Activated T-helper 2 cell treated with anti-CD3 and anti-CD28 coated beads, Interferon-gamma antibody, Interleukin-2, Interleukin-4, amounts not matched to agents 10 μg/mL and 5 μg/mL and 100 μg/mL, durations not matched to agents 14 hours and 24 hours and 36 hours (primary cell): Measurements from ENCODE around the gene LPP. TPM values are rescaled to one million over a fixed set of nuclear protein-coding genes. Genes with fewer than 3 reads are reported as not detected.

Experiments used
- DNase-seq: peaks from one replicate; pipeline ENCODE4 v3.0.0; 2021; ENCODE audit warnings: low spot score
- H3K27ac Mint-ChIP-seq: one replicate; pipeline ENCODE4 v1.8.0; 2021; ENCODE audit warnings: mixed read lengths
- H3K27me3 Mint-ChIP-seq: one replicate; pipeline ENCODE4 v1.8.0; 2021; ENCODE audit warnings: low read depth, mixed read lengths
- H3K36me3 Mint-ChIP-seq: one replicate; pipeline ENCODE4 v1.8.0; 2021; ENCODE audit warnings: low read depth, mixed read lengths
- H3K4me1 Mint-ChIP-seq: one replicate; pipeline ENCODE4 v1.8.0; 2021; ENCODE audit warnings: low read depth, mixed read lengths
- H3K4me3 Mint-ChIP-seq: one replicate; pipeline ENCODE4 v1.8.0; 2021; ENCODE audit warnings: low read depth, mild to moderate bottlenecking, moderate library complexity, mixed read lengths
- H3K9me3 Mint-ChIP-seq: one replicate; pipeline ENCODE4 v1.8.0; 2021; ENCODE audit warnings: mixed read lengths
- intact Hi-C: fragments of 100-400 bp; cut with micrococcal nuclease; formaldehyde crosslinking; loops from one replicate; pipeline ENCODE4 v1.15.1; 2023
- total RNA-seq: library from RNA; stranded (reverse); gene quantifications from 2 replicates; pipeline ENCODE4 v1.2.3, GENCODE V29; 2022

LPP gene
- total RNA-seq, 1 donor from 2014 or later = 54.5 TPM

DNA sequence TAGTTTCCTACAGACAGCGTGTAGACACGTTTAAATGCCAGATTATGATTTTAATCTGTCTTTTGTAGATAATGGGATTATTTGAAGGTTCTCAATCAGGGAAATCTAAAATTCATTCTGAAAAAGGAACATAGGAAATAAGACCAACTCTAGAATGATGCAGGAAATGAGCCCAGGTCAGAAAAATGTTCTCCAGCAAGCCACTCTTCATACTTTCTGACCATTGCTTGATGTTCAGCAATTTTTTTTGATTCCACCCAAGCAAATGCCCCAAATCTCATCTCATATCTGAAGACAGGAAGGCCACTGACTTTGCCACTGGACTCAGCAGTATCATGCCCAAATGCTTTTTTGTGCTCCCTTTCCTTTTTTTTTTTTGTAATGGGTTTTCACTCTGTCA lies 373.4 kb downstream of the LPP start:
- peaks cover 18% of the 10 kb centered on the region for H3K36me3 Mint-ChIP-seq
- no peak overlapping the region for H3K27ac Mint-ChIP-seq
- intact Hi-C loops = no loop called here
- H3K4me1 Mint-ChIP-seq = peaks cover 3% of the 10 kb centered on the region
- H3K4me3 Mint-ChIP-seq = no peak overlapping the region
- DNase-seq = no peak
- H3K9me3 Mint-ChIP-seq = no peaks in the 10 kb centered on the region
- H3K27me3 Mint-ChIP-seq = no peaks in the 10 kb centered on the region

DNA sequence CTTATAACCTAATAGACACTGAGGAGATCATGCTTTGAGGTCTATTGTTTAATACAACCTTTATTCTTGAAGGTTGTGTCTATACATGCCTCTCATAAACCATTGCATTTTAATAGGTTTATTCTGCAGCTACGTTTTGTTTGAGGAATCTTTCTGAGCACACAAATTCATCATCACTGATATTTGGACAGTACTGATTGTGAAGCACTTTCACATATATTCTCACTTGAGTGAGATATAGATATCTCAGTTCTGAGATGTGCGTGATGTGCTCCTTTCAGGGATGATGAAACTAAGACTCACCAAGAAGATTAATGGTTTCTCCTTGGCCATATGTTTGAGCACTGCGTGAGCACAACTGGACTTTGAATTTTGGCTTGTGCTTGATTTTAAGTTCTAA lies 374.4 kb downstream of the LPP start:
- no peak overlapping the region for H3K4me3 Mint-ChIP-seq
- no peaks in the 10 kb centered on the region for H3K9me3 Mint-ChIP-seq
- no peak overlapping the region for H3K27ac Mint-ChIP-seq
- peaks cover 18% of the 10 kb centered on the region for H3K36me3 Mint-ChIP-seq
- no peaks in the 10 kb centered on the region for H3K27me3 Mint-ChIP-seq
- intact Hi-C loops = no loop called here
- DNase-seq = no peak
- peaks cover 6% of the 10 kb centered on the region for H3K4me1 Mint-ChIP-seq

DNA sequence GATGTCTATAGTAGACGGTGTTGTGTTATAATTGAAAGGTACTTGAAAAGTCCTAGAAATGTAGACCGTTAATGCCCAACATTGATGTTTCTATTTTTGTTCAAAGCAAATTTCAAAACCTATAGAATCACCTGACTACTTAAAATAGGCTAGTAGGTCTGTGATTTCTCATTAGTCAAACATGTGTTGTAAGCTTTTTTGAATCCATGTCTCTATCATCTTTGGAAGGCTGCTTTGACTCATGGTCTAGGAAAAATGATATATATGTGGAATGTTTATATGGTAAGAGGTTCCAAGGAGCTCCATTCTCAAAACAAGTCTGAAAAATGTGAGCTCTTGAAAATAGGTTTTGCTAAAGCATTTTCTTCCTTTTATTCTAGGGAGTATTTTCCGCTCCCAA lies 375.3 kb downstream of the LPP start:
- no peak for DNase-seq
- peaks cover 6% of the 10 kb centered on the region for H3K4me1 Mint-ChIP-seq
- H3K4me3 Mint-ChIP-seq = no peak overlapping the region

DNA sequence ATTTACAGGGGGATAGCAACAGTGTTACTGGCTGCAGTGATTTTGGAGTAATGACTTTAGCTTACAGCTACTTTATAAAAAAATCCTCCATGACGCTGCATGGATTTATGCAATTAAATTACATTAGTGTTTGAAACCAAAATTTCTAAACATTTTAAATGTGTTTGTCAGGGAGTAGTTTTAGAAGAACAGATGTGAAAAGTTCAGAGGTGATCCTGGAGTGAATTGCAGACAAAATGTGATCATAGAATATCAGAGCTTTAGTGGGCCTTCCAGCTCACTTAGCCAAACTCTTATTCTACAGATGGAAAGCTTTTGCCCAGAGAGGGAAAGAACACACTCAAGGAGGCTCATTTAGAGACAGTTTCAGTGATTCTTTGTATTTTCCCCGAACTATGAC lies 376.3 kb downstream of the LPP start:
- Mint-ChIP-seq H3K36me3 (peaks cover 16% of the 10 kb centered on the region), H3K9me3 (no peaks in the 10 kb centered on the region), H3K4me1 (peaks cover 8% of the 10 kb centered on the region), H3K27me3 (no peaks in the 10 kb centered on the region), H3K27ac (no peak overlapping the region), H3K4me3 (no peak overlapping the region)
- no peak for DNase-seq
- intact Hi-C loops = no loop called here

More for the DNA sequence above, 375.3 kb downstream of the LPP start:
- intact Hi-C loops = no loop called here
- Mint-ChIP-seq H3K27ac (no peak overlapping the region), H3K36me3 (peaks cover 18% of the 10 kb centered on the region), H3K27me3 (no peaks in the 10 kb centered on the region), H3K9me3 (no peaks in the 10 kb centered on the region)

DNA sequence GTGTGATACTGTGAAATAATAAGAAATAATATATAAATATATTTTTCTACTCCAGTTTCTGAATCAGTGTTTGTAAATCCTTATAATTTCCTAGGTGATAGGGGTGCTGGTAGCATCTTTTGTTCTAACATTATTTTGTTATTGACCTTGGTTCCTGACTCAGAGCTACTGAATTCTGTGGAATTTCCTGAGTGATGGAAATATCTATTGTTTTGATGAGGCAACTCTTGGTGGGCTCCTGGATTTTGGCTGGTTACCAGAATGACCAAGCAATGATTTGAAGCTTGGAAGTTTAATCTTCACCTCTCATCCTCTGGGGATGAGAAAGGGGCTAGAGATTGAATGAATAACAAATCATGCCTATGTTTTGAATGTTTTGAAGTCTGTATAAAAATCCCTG lies 377.3 kb downstream of the LPP start:
- Mint-ChIP-seq H3K9me3 (no peaks in the 10 kb centered on the region), H3K36me3 (peaks cover 7% of the 10 kb centered on the region), H3K4me3 (no peak overlapping the region), H3K27me3 (no peaks in the 10 kb centered on the region), H3K27ac (no peak overlapping the region), H3K4me1 (peaks cover 8% of the 10 kb centered on the region)
- DNase-seq = no peak
- intact Hi-C loops = no loop called here

DNA sequence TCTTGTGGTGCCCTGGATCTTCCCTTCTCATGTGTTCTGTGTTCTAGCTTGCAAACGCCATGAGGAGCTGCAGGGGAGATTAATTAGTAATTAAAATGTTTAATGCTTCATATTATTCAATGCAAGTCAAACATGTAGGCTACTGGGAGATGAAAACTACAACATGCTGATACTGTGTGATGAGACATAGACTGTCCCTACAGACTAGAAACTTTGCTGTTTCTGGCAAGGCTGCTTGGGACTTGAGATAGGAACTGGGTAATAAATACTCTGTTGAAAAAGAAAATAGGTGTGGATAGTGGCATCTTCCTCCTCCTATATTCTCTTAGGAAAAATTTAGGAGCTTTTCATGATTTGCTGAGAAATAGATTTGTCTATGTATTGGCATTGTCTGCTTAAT lies 379.2 kb downstream of the LPP start:
- DNase-seq = no peak
- Mint-ChIP-seq H3K27ac (no peak overlapping the region), H3K36me3 (no peaks in the 10 kb centered on the region), H3K9me3 (no peaks in the 10 kb centered on the region), H3K27me3 (no peaks in the 10 kb centered on the region), H3K4me3 (no peak overlapping the region), H3K4me1 (peaks cover 7% of the 10 kb centered on the region)
- intact Hi-C loops = no loop called here

DNA sequence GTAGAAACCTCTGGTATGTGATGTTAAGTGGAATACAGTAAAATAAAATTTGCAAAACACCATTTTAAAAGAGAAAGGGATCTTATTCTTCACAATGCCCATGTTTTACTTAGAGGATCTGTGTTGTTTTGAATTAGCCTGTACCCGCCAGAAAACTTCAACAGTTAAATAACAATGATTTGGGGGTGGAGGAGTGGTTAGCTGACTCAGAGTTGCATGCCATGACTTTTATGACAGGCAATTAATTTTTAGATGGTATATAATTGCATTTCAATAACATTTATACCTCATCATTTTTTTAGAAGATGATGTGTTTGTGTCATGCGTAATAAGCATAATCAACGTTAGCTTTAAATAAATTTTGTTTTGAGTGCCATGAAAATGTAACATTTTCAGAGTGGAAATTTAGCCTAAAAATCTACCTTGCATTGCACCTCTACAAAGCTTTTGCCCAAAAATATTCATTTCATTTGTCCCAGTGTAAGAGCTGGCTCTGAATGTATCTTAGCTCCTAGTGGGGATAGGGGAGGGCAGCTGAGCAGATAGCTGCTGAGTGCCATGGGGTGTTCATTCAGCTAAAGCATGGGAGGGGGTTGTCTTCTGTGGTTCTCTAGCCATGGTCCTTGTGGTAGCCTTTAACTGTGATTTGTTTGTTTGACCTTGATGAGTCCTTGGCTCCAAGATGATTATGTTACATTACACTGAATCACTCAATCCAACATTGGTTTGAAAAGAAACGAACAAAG lies 379.8 kb downstream of the LPP start:
- Mint-ChIP-seq H3K27me3 (no peaks in the 10 kb centered on the region), H3K9me3 (no peaks in the 10 kb centered on the region), H3K36me3 (no peaks in the 10 kb centered on the region), H3K4me1 (peaks cover 7% of the 10 kb centered on the region), H3K27ac (no peak overlapping the region), H3K4me3 (no peak overlapping the region)
- intact Hi-C loops = no loop called here
- DNase-seq = no peak

DNA sequence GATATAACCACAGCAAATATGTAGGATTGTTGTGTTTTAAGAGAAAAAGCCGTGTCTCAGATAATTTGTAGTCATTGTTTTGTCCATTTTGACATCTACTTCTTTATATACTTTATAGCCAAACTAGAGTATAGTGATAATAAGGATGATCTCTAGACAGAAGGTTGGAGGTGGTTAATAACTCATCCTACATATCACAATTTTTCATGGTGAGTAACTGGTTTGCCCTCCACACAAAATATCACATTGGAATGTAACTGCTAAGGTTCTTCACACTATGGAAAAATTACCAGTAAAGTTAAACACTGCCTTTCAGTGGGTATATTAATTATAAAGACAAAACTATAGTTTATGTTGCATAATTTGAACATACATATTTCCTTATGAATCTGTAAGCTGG lies 380.7 kb downstream of the LPP start:
- DNase-seq = no peak
- Mint-ChIP-seq H3K27ac (no peak overlapping the region), H3K36me3 (no peaks in the 10 kb centered on the region), H3K4me3 (no peak overlapping the region), H3K27me3 (no peaks in the 10 kb centered on the region), H3K4me1 (peaks cover 7% of the 10 kb centered on the region), H3K9me3 (no peaks in the 10 kb centered on the region)
- intact Hi-C loops = no loop called here

DNA sequence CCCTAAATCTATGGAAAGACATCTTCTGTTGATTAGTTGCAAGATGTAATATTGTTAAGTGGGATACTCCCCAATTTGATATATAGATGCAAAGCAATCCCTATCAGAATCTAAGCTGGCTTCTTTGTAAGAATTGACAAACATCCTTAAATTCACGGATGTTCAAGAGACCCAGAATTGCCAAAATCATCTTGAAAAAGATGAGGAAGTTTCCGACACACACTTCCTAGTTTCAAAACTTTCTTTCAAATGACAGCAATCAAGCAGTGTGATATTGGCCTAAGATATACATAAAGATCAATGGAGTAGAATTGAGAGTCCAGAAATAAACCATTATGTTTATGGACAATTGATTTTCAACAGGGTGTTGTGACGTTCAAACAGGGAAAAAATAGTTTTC lies 383.6 kb downstream of the LPP start:
- Mint-ChIP-seq H3K9me3 (no peaks in the 10 kb centered on the region), H3K36me3 (no peaks in the 10 kb centered on the region), H3K4me3 (no peak overlapping the region), H3K27me3 (no peaks in the 10 kb centered on the region), H3K4me1 (peaks cover 5% of the 10 kb centered on the region), H3K27ac (no peak overlapping the region)
- no peak for DNase-seq
- intact Hi-C loops = no loop called here

DNA sequence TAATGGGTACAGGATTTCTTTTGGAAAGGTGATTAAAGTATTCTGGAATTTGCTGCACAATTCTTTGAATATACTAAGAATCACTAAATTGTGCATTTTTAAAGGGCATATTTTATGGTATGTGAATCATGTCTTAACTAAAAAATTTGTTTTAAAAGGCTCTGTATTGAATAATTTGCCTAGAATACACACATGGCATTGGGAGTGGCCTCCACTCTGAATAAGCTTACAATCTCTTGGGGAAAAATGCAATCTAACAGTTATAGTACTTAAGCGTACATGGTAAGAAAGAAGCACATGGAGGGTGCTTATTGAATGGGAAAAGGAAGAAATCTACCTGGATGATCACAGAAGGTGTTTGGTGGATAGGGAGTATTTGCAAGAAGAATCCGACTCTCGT lies 385.1 kb downstream of the LPP start:
- peaks cover 4% of the 10 kb centered on the region for H3K36me3 Mint-ChIP-seq

DNA sequence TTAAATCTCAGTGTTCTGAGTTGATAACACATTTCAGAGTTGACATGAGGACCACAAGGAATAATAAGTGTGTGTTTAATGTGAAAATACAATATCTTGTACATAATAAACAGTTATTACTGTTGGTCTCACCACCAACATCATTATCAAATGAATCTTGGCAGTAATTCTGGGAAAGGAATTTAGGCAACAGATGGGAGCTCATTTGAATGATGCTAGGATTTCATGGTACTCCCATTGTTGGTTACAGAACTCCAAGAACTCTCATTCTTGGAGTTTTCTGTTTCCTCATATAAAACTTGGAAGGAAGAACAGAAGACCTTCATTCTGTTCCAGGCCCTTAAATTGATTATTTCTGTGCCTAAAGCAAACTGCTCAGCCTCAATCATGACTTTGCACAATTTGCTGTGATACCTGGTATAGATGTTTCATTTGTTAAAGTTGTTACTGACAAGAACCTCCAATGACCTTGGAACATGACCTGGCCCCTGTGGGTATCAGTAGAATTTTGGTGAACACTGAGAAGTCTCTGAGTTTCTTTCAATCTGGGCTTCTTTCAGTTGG lies 385.8 kb downstream of the LPP start:
- no peak for DNase-seq
- intact Hi-C loops = no loop called here
- Mint-ChIP-seq H3K4me1 (no peaks in the 10 kb centered on the region), H3K27ac (no peak overlapping the region), H3K27me3 (no peaks in the 10 kb centered on the region), H3K9me3 (no peaks in the 10 kb centered on the region), H3K4me3 (no peak overlapping the region), H3K36me3 (peaks cover 4% of the 10 kb centered on the region)

More for the DNA sequence above, 385.1 kb downstream of the LPP start:
- Mint-ChIP-seq H3K4me3 (no peak overlapping the region), H3K27ac (no peak overlapping the region), H3K27me3 (no peaks in the 10 kb centered on the region), H3K9me3 (no peaks in the 10 kb centered on the region), H3K4me1 (peaks cover 2% of the 10 kb centered on the region)
- intact Hi-C loops = no loop called here
- DNase-seq = no peak

DNA sequence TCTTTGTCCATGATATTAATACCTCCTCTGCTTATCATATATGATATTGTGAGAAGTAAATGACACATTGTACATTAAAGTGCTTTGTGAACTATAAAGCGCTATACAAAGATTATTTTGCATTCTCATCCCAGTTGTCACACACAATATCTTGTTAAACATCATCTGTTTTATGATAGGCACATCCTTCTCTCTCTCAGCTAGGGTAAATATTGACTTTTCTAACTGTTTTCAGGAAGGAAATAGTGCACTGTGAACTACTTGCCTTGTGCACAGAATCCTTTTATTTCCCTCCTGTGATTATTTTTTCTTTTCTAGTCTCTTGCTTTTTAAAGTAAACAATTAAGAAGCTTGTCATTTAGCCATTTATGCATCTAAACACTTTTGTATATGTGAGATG lies 388.2 kb downstream of the LPP start:
- no peak for DNase-seq
- H3K27ac Mint-ChIP-seq = no peak overlapping the region
- no peaks in the 10 kb centered on the region for H3K9me3 Mint-ChIP-seq
- H3K4me1 Mint-ChIP-seq = no peaks in the 10 kb centered on the region
- no peaks in the 10 kb centered on the region for H3K27me3 Mint-ChIP-seq
- H3K4me3 Mint-ChIP-seq = no peak overlapping the region
- peaks cover 7% of the 10 kb centered on the region for H3K36me3 Mint-ChIP-seq
- intact Hi-C loops = no loop called here

DNA sequence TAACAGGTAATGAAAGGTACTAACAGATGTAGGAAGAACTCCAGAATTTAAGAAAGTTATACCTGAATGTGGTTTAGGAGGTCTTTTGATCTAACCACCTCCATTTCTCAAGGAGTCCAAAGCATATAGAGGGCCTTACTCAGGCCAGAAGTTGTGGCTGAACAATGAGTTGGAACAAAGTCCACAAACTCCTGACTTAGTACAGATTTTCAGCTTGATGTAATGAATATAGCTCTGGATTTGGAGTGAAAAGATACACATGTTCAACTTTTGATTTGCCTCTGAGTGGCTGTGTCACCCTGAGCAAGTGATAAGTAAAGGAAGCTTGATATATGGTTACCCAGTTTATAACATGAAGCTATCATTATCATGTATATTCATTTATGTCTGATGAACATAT lies 390.1 kb downstream of the LPP start:
- H3K4me3 Mint-ChIP-seq = no peak overlapping the region

More for the DNA sequence above, 390.1 kb downstream of the LPP start:
- intact Hi-C loops = no loop called here
- no peak overlapping the region for H3K27ac Mint-ChIP-seq
- no peaks in the 10 kb centered on the region for H3K4me1 Mint-ChIP-seq
- H3K27me3 Mint-ChIP-seq = no peaks in the 10 kb centered on the region
- H3K36me3 Mint-ChIP-seq = peaks cover 7% of the 10 kb centered on the region
- no peaks in the 10 kb centered on the region for H3K9me3 Mint-ChIP-seq
- DNase-seq = no peak
